ENCODE data around the gene ASPG. TPM values are rescaled to one million over a fixed set of nuclear protein-coding genes. Genes with fewer than 3 reads are reported as not detected.

The ASPG gene
- total RNA-seq = not detected in 2 replicates

DNA sequence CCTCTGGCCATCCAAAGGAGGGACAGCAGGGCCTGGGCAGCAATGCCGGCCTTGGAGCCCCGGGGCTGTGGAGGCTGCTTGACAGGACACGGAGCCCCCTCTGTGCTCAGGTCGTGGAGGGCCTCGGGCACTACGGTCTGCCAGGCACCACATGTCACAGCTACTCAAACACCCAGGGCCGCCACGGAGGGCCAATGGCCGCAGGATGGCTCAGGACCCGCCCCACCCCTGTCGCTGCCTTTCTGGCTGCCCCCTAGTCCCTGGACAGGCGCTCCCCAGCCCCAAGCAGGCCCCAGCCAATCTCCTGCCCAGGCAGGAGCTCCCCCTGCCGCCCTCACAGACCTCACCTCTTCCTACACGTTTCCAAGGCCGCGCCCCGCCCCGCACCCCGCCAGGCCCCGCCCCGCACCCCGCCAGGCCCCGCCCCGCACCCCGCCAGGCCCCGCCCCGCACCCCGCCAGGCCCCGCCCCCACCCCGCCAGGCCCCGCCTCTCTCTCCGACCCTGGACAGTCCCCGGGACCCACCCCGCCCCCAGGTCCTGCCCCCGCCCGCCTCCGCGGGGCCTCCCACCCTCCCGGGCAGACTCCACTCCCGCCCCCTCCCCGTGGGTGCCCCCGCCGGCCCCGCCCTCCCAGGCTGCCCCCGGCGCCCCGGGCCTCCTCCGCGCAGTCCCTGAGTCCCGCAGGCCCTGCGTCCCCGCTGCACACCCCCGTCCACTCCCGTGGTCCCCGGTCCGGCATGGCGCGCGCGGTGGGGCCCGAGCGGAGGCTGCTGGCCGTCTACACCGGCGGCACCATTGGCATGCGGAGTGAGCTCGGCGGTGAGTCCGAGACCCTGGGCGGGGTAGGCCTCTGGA is at the start of gene ASPG:
TSS of gene ASPG (plus strand) at position 669 of the 857 bp plus-strand sequence. CDS start at position 740, 71 bp downstream.
- no peak for DNase-seq (ENCODE audit: extremely low read depth, low read depth, low spot score)

DNA sequence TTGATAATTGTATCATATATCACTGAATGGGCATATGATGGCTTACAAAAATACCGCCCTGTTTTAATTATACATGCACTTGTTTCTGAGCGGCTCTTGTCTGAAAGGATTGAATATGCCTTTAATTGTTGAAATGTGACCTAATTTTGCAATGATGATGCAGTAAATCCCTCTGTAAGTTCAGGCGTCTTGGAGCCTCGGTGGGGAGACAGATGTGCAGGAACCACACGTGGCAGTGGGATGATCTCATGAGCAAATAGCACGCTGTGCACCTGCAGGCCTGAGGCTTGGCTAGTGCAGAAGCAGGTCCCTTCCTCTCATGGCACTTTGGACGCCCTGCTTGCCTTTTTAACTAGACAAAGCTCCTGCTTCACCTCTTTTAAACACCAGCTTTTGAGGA is 49.3 kb upstream of the ASPG start:
- DNase-seq (ENCODE audit: extremely low read depth, low read depth, low spot score) = no peak

DNA sequence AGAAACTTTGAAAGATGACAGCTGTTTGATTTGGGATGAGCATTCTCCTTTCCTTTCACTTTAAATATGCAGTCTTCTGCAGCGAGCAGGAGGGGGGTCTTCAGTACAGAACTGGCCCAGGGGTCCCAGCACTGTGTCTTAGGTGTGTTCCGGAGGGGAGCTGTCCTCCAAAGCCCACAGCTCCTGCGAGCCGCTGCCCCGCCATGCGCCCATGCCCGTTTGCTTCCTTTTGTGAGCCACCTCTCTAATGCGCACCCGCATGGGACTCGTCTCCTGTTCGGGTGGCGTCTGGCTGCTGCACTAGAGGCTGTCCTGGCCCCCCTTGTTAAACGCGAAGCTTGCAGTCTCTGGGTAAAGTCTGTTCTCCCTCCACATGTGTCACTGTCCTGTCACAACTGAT is 48.4 kb upstream of the ASPG start:
- DNase-seq (ENCODE audit: extremely low read depth, low read depth, low spot score) = no peak

DNA sequence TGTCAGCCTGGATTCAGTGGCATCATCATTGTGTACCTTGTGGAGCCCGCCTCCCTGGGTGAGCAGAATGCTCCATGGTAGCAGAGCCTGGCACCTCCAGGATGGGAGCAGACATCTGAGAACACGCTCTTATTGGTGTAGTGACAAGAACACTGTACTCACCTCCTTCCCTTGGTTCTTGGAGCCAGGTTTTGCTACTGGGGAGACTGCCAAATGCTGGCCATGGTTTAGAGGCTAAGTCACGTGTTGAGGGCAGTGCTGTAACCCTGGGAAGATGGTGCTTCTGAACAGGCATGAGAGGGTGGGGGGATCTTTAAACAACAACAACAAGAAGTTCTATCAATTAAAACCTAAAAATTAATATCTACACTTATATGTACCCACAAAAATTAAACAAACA is 47.6 kb upstream of the ASPG start:
- no peak for DNase-seq (ENCODE audit: extremely low read depth, low read depth, low spot score)

DNA sequence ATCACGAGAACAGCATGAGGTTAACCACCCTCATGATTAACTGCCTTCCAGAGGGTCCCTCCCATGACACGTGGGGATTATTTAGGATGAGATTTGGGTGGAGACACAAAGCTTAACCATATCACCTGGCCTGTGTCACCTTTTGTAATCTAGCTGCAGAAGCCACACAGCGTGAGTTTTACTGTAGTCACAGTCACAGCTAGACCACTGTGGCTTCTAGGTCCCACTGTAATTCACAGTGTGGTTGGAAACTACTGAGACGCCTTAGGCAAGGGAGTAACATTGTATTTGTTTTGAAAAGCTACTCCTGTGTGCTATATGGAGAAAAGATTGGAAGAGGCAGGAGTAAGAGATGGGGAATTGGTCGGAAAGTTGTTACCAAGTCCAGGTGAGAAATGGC is 46.3 kb upstream of the ASPG start:
- no peak for DNase-seq (ENCODE audit: extremely low read depth, low read depth, low spot score)

DNA sequence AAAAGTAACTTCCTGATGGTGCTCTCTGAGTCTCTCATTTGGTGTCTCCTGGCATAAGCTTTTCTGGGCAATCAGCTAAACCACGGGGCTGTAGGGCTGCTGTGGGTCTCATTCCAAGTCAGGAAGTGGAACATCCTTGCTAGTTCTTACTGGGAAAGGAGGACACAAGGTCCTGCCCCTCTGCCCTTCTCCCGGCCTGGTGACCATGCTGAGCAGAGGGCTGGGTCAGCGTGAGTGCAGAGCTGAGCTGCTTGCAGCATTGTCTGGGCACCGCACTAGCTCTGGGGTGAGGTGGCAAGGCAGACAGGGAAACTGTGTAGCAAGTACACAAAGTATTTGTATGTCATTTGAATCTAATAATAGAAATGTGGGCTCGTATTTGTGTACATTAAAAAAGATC is 45.0 kb upstream of the ASPG start:
- no peak for DNase-seq (ENCODE audit: extremely low read depth, low read depth, low spot score)

DNA sequence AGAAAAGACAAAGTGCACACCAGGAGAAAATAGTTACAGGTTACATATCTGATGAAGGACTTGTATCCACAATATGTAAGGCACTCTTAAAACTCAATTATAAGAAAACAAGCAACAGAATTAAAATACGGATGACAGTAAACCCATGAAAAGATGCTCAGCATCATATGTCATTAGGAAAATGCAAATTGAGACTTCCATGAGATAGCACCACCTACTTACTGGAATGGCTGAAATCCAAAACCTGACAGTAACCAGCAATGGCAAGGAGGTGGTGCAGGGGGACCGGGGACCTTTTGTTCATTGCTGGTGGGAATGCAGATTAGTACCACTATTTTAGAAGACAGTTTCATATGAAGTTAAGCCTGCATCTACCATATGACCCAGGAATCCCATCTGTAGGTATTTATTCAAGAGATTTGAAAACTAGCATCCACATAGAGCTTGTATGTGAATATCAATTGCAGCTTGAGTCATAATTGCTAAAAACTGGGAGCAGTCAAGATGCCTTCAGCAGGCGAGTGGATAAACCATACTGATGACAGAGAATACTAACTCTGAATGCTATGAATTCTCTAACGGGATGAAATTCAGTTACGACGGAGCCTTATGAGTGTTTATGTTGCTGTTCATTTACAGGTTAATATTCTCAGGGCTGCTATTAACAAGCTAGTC is 43.9 kb upstream of the ASPG start:
- no peak for DNase-seq (ENCODE audit: extremely low read depth, low read depth, low spot score)

DNA sequence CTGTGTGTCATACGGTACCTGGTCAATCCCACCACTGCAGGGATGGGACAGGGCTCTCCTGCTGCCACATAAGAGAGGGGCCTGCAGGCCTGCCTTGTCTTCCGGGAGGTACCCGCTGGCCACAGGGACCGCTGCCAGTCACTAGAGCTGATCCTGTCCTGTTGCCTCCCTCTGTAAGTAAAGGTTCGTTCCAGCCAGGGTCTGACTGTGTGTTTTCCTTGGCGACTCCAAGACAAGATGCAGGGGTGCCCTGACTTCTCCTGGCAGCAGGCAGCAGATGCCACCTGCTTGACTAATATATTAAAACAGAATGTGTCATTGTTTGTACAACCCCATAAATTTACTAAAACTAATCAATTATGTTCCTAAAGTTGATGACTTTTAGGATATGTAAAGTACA is 41.5 kb upstream of the ASPG start:
- no peak for DNase-seq (ENCODE audit: extremely low read depth, low read depth, low spot score)

DNA sequence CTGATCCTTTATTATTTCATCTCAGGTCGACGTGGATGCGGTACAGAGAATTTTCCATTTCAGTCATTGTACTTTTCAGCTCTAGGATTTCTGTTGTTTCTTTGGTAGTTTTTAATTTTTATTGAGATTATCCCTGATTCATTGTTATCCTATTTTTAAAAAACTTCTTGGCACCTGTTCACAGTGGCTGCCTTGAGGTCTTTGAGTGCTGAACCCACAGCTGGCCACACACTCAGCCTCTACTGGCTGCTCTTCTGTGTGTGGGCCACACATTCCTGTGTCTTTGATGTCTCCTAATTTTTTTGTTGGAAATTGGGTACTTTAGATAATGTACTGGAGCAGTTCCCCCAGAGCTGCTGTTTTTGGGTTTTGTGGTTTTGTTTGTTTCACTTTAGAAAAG is 37.7 kb upstream of the ASPG start:
- DNase-seq (ENCODE audit: extremely low read depth, low read depth, low spot score) = no peak

DNA sequence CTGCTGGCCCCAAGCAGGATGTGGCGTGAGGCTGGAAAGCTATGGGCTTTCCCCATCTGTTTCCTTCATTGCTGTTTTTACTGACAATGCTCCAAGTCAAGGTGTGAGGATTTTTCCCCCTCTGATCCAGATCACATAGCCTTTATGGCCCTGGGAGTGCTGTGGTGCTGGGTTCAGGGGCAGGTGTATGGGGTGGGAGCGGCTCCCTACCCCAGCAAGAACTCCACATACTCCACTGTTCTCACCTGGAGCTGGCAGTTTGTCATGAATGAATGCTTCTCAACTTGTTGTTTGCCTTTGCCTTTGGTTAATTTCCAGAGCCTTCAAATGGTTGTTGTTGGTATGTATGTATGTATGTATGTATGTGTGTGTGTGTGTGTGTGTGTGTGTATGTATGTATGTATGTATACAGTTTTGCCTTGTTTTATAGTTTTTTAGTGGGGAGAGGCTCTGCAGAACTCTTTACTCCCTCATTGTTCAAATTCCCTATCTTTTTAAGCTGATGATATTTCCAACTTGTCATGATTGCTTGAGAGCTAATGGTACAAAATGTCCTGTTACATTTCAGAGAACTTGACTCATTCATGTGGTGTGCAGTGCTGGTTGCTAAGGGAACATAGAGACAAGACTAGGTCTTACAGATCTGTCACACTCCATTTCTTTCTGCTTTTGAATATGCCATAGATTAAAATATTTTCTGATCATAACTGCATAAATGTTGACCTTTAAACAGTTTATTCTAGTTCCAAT is 36.6 kb upstream of the ASPG start:
- no peak for DNase-seq (ENCODE audit: extremely low read depth, low read depth, low spot score)

DNA sequence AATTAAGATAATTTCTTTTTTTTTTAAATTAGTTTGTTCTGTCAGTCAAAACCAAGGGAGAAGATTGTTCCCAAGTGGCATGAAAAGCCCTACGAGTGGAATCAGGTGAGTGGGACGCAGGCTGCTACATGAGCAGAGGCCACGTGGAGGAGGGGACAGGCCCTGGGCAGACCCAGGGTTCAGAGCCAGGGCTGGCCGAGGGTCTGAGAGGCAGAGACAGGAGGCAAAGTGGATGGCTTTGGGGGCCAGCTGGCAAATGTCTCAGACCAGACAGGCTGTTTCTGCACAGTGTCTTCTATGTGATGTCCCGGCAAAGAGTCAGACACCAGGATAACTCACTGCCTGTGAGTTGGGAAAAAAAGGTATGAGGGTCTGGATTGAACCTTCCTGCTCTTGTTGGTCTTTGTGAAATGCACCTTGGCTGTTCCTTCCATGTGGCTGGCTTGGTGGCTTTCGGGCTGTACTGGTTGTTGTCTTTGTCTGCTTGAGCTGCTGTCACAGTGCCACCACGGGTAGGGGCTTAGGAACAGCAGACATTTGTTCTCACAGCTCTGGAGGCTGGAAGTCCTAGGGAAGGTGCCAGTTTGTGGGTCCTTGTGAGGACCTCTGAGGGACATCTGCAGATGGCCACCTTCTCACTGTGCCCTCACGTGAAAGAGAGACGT is 35.8 kb upstream of the ASPG start:
- no peak for DNase-seq (ENCODE audit: extremely low read depth, low read depth, low spot score)

DNA sequence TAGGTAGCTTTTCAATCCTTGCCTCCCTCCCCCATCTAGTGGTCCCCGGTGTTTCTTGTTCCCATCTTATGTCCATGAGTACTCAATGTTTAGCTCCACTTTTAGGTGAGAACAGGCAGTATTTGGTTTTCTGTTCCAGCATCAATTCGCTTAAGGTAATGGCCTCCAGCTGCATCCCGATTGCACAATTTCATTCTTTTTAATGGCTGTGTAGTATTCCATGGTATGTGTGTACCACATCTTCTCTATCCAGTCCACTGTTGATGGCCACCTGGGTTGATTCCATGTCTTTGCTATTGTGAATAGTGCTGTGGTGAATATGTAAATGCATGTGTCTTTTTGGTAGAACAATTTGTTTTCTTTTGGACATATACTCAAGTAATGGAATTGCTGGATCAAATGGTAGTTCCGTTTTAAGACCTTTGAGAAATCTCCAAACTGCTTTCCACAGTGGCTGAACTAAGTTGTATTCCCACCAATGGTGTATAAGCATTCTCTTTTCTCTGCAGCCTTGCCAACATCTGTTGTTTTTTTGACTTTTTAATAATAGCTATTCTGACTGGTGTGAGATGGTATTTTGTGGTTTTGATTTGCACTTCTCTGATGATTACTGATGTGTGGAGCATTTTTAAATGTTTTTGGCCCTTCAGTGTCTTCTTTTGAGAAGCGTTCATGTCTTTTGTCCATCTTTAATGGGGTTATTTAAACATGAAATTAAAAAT is 34.2 kb upstream of the ASPG start:
- DNase-seq (ENCODE audit: extremely low read depth, low read depth, low spot score) = no peak

DNA sequence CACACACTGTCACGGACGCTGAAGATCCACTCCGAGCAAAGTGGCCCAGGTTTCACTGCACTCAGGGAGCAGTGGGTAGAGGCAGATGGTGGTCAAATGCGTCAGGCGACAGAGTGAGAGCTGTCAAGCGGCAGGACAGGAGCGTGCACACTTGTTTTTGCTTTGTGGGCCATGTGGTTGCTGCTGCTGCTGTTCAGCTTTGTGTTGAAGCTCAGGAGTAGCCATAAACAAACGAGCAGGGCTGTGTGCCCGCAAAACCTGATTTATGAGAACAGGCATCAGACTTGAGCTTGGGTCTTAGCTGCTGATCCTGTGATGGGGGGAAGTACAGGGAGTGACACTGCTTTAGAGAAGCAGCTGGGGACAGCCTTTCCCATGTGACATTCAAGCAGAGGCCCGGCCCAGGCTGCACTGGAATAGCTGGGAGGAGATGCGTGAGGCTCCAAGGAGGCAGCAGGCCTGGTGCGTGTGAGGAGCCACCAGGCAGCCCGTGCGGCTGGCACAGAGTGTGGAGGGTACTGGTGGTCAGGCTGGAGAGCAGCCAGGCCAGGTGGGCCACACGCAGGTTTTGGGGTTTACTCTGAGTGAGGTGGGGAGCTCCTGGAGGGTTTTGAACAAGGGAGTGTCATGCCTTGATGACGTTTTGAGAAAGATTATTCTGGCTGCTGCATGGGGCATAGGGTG is 31.1 kb upstream of the ASPG start:
- DNase-seq (ENCODE audit: extremely low read depth, low read depth, low spot score) = no peak

DNA sequence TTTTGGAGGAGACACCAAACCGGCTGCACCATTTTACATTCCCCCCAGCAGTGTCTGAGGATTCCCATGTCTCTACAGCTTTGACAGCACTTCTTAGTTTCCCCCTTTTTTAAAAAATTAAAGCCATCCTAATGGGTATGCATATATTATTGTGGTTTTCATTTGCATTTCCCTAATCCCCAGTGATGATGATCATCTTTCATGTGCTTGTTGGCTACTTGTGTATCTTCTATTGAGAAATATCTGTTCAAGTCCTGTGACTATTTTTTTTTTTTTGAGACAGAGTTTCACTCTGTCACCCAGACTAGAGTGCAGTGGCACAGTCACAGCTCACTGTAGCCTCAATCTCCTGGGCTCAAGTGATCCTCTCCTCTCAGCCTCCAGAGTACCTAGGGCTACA is 23.2 kb upstream of the ASPG start:
- DNase-seq (ENCODE audit: extremely low read depth, low read depth, low spot score) = no peak

DNA sequence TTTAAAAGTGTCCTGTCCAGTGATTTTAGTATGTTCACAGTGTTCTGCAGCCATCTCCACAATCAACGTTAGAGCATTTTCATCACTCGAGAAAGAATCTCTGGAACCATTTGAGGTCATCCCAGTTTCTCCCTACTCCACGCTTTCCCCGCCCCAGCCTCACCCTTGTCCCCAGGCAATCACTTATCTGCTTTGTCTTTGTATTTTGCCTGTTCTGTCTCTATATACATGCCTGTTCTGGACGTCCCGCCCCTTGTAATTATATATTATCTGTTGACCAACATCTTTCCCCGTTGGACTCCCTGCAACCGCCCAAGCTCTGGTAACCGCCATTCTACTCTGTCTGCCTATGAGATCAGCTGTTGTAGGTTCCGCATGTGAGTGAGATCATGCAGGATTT is 21.5 kb upstream of the ASPG start:
- no peak for DNase-seq (ENCODE audit: extremely low read depth, low read depth, low spot score)

DNA sequence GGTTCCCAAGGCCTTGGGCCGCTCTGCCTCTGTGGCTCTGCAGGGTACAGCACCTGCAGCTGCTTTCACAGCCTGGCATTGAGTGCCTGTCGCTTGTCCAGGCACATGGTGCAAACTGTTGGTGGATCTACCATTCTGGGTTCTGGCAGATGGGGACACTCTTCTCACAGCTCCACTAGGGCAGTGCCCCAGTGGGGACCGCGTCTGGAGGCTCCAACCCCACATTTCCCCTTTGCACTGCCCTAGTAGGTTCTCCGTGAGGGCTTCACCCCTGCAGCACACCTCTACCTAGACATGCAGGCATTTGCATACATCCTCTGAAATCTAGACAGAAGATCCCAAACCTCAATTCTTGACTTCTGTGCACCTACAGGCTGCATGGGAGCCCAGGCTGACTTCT is 19.2 kb upstream of the ASPG start:
- DNase-seq (ENCODE audit: extremely low read depth, low read depth, low spot score) = no peak

DNA sequence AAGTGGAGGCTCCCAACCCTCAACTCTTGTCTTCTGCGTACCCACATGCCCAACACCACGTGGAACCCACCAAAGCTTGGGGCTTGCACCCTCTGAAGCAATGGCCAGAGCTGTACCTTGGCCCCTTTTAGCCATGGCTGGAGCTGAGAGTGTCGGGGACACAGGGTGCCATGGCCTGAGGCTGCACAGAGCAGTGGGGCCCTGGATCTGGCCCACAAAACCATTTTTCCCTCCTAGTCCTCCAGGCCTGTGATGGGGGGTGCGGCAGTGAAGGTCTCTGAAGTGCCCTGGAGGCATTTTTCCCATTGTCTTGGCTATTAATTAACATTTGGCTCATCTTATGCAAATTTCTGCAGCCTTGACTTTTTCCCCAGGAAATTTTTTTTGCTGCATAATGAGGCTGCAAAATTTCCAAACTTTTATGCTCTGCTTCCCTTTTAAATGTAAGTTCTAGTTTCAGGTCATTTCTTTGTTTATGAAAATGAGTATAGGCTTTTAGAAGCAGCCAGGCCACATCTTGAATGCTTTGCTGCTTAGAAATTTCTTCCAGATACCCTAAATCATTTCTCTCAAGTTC is 18.7 kb upstream of the ASPG start:
- no peak for DNase-seq (ENCODE audit: extremely low read depth, low read depth, low spot score)

DNA sequence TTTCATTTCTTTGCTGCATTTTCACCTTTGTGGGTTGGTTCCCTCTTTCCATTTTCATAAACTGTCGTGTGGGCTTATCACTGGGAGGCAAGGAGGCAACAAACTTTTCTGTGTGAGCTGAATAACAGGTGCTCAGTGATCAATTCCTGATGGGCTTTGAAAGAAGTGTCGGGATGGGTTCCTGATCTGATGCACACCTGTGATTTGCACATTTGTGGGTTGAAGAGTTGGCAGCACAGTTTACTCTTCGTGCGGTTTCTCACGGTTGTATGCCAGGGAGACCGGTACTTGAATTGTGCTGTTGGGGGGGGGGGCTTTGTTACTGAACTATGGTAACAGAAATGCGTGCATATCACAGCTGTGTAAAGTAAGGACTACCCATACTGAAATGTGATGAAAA is 16.0 kb upstream of the ASPG start:
- no peak for DNase-seq (ENCODE audit: extremely low read depth, low read depth, low spot score)

DNA sequence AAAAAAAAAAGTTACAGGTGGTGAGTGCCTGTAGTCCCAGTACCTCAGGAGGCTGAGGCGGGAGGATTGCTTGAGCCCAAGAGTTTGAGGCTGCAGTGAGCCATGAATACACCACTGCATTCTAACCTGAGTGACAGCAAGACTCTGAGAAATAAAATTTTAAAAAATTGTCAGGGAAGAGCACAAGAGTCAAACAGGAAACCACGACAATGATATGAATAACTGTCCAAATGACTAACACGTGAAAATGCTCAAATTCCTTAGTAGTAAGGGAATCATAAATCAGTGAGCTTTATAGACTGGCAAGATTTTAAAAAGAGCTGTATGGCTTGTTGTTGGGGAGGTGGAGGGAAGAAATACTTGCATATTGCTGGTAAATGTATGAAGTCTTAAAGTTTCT is 12.9 kb upstream of the ASPG start:
- no peak for DNase-seq (ENCODE audit: extremely low read depth, low read depth, low spot score)

DNA sequence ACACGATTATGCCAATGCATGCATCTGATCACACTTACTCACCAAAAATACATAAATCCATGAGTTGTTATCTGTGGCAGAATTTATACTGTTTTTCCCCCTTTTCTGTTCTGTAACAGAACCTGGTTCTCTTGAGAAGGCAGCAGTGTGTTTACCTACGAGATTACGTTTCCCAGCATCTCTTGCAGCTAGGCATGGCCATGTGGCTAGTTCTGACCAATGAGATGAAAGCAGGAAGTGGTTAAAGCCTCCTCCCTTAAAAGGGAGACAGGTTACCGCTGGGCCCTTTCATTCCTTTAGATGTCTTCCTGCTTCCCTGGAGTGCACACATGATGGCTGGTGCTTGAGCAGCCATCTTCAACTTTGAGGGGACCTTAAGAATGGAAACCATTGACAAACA is 11.7 kb upstream of the ASPG start:
- no peak for DNase-seq (ENCODE audit: extremely low read depth, low read depth, low spot score)
